Measurements from ENCODE around the gene MIGA1. TPM values are rescaled to one million over a fixed set of nuclear protein-coding genes. Genes with fewer than 3 reads are reported as not detected.
A peak's percentile ranks its signal among the peaks of the same experiment; 100 is the strongest.
"Not testable (repeated sequence)": the region's sequence is repeated elsewhere in the genome, so short reads cannot be mapped to it uniquely, and the experiment has no call there.

Gene MIGA1
- total RNA-seq, 1 donor from 2014 or later: 16.5 TPM

DNA sequence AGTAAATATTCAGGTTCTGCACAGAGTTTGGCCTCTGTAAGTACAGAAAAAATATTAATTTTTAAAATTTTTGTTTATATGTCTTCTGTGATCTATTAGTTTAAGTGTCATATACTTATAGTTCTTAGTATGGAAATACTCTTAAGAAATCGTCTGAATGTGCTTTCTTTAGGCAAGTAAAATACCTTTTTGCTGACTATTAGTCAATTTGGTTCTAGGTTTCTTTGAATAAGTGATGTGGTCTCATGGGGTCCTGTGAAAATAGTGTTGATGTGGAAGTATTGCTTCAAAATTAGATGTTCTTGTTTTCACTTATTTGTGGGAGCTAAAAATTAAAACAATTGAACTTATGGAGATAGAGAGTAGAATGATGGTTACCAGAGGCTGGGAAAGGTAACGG is 23.9 kb downstream of the MIGA1 start:
- intact Hi-C loops (cut with DNase I): no loop called here
- Histone ChIP-seq H3K4me3 (no peak overlapping the region), H3K36me3 (peaks cover 56% of the 10 kb centered on the region), H3K9me3 (no peaks in the 10 kb centered on the region), H3K27me3 (ENCODE audit: low read depth) (no peaks in the 10 kb centered on the region), H3K27ac (no peak overlapping the region), H3K4me1 (no peaks in the 10 kb centered on the region)
- DNase-seq (no peak), ATAC-seq (no peak)
- TF ChIP-seq, protein P1, sequence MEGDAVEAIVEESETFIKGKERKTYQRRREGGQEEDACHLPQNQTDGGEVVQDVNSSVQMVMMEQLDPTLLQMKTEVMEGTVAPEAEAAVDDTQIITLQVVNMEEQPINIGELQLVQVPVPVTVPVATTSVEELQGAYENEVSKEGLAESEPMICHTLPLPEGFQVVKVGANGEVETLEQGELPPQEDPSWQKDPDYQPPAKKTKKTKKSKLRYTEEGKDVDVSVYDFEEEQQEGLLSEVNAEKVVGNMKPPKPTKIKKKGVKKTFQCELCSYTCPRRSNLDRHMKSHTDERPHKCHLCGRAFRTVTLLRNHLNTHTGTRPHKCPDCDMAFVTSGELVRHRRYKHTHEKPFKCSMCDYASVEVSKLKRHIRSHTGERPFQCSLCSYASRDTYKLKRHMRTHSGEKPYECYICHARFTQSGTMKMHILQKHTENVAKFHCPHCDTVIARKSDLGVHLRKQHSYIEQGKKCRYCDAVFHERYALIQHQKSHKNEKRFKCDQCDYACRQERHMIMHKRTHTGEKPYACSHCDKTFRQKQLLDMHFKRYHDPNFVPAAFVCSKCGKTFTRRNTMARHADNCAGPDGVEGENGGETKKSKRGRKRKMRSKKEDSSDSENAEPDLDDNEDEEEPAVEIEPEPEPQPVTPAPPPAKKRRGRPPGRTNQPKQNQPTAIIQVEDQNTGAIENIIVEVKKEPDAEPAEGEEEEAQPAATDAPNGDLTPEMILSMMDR (IDR thresholded peaks at IDR 0.05): no peak

DNA sequence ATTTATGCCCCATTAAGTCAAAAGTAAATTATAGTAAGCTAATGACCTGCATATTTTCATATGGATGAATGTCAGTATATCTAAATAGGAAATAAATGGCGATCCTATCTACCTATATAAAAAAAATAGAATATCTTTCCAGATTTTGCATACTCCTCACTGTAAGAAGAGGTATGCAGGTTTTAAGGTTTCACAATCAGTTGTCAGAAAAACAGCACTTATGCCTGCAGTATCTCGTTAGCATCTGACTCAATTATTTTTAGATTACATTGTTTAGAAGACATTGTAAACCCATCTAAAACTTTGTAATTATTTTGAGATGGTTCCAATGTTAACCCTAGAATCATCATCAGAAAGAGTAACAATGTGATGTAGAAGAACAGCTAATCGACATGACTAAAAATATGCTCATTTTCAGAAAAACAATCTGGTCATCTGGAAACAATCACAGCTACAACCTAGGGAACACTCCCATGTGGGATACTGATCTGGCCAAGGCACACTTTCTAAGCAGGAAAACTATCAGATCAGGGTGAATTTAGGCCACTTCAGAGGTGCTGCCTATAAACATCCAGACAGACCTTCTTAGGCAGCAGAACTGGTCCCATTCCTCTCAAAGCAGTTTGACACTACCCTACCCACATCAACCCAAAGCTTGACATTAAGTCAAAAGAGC is 30.5 kb downstream of the MIGA1 start:
- ATAC-seq; intact Hi-C loops (cut with DNase I); H3K27me3 ChIP-seq (ENCODE audit: low read depth); DNase-seq; H3K4me3 ChIP-seq; H3K27ac ChIP-seq; H3K4me1 ChIP-seq; H3K9me3 ChIP-seq: not testable (repeated sequence)
- peaks cover 64% of the 10 kb centered on the region for H3K36me3 ChIP-seq

DNA sequence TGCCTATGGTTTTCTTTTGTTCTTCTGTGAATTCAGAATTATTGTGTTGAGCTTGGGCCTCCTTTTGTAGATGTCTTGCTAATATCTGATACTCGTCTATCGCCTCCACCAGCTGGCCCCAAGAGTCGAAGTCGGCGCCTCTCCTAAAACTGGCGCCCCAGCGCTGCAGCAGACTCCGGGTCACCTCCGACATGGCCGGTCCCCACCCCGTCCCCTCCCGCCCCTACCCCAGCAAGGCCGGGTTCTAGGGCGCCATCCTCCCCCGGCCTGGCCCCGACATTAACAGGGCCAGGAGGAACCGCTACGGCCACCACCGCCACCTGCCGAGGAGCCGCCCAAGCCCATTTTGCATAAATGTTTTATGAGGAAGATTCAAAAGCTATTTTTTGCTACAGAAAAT is 32.1 kb downstream of the MIGA1 start:
- H3K4me1 ChIP-seq; H3K27ac ChIP-seq; H3K4me3 ChIP-seq; intact Hi-C loops (cut with DNase I); H3K9me3 ChIP-seq; DNase-seq; H3K27me3 ChIP-seq (ENCODE audit: low read depth): not testable (repeated sequence)
- ATAC-seq: peak in 1 of 2 donors; percentile 41
- H3K36me3 ChIP-seq: peaks cover 64% of the 10 kb centered on the region

DNA sequence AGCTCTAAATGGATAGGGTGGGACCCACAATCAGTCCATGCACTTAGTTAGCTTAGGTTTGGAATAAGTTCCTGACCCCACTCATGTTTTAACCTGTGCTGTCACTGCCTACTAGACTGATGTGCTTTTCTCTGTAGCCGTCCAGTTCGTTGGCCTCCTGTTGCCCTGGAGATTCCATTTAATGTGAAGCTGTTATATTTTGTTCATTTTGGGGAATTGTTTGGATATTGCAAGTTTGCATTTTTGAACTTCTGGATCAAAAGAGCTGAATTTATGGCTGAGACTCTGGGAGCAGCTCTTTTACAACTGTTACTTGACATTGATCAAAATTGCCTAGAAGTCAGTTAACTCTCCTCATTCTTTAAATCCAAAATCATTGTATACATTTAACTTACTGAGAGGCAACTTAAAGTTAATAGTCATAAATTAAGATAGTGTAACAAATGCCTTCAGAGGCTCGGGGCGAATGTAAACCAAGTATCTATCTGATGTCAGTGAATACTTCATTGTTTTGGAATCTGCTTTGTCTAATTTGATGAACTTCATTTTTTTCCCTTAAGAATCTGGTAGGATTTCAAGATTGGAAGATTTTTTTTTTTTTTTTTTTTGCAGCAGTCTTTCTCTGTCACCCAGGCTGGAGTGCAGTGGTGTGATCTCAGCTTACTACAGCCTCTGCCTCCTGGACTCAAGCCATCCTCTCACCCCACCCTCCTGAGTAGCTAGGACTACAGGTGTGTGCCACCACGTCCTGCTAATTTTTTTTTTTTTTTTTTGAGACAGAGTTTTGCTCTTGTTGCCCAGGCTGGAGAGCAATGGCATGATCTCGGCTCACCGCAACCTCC is 38.1 kb downstream of the MIGA1 start:
- Histone ChIP-seq H3K27ac (no peak overlapping the region), H3K4me1 (no peaks in the 10 kb centered on the region), H3K4me3 (no peak overlapping the region), H3K36me3 (peaks cover 75% of the 10 kb centered on the region), H3K9me3 (no peaks in the 10 kb centered on the region), H3K27me3 (ENCODE audit: low read depth) (no peaks in the 10 kb centered on the region)
- ATAC-seq (no peak), DNase-seq (no peak)
- TF ChIP-seq, protein P1 (IDR thresholded peaks at IDR 0.05): no peak
- intact Hi-C loops (cut with DNase I): no loop called here

DNA sequence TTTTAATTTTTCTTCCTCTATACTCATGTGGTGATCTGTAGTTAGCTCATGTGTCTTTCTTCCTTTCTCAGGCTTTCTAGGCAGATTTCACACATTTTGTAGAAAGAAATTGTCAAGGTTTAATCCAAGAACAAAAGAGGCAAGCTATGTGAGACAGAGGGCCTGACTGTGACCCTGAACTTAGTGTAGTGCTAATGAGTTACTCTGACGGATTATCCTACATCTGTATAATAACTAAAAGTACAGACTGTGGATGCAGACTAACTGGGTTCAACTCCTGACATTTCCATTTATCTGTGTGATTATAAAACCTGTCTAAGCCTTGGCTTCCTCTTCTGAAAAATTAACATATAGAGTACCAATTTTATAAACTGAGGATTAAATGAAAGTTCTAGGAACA is 40.7 kb downstream of the MIGA1 start:
- no peaks in the 10 kb centered on the region for H3K9me3 ChIP-seq
- TF ChIP-seq, protein P1 (IDR thresholded peaks at IDR 0.05): no peak
- H3K4me3 ChIP-seq: no peak overlapping the region
- no peak overlapping the region for H3K27ac ChIP-seq
- no peaks in the 10 kb centered on the region for H3K27me3 ChIP-seq (ENCODE audit: low read depth)
- ATAC-seq: no peak
- no peaks in the 10 kb centered on the region for H3K4me1 ChIP-seq
- DNase-seq: no peak
- peaks cover 59% of the 10 kb centered on the region for H3K36me3 ChIP-seq
- intact Hi-C loops (cut with DNase I): no loop called here

DNA sequence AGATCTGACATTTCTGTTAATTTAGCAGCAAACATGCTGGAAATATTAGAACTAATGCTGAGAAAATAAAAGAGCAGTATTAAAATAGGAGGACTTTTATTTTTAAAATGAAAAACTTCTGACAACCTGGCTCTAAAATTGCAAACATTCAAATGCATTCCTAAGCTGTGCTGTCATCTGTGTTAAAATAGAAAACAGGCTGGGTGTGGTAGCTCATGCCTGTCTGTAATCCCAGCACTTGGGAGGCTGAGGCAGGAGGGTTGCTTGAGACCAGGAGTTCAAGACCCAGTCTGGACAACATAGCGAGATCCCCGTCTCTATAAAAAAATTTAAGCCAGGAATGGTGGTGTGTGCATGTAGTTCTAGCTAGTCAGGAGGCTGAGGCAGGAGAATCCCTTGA is 44.6 kb downstream of the MIGA1 start:
- H3K27ac ChIP-seq: no peak overlapping the region
- ATAC-seq: peak; percentile 25 to 55
- intact Hi-C loops (cut with DNase I): no loop called here

More for the DNA sequence above, 44.6 kb downstream of the MIGA1 start:
- DNase-seq: no peak
- H3K9me3 ChIP-seq: no peaks in the 10 kb centered on the region
- TF ChIP-seq, protein P1 (IDR thresholded peaks at IDR 0.05): no peak
- no peak overlapping the region for H3K4me3 ChIP-seq
- peaks cover 28% of the 10 kb centered on the region for H3K36me3 ChIP-seq
- peaks cover 6% of the 10 kb centered on the region for H3K4me1 ChIP-seq
- H3K27me3 ChIP-seq (ENCODE audit: low read depth): no peaks in the 10 kb centered on the region

All from lower lobe of right lung (tissue), 2 donors.